ENCODE results near the gene BRCA1.
"Not testable (repeated sequence)": the region's sequence is repeated elsewhere in the genome, so short reads cannot be mapped to it uniquely, and the experiment has no call there.

GRCh38 chr17:43138531-43138930, 13.4 kb upstream of the BRCA1 start:
- not testable (repeated sequence) for TF ChIP-seq ARNTL (CRISPR knock-in tag; IDR thresholded peaks at IDR 0.05; ENCODE audit: borderline replicate concordance, low read depth); ZFP3 (CRISPR knock-in tag; IDR thresholded peaks at IDR 0.05); TCF4 (CRISPR knock-in tag; IDR thresholded peaks at IDR 0.05; ENCODE audit: borderline replicate concordance); ISL1 (CRISPR knock-in tag; IDR thresholded peaks at IDR 0.05); ESRRG (CRISPR knock-in tag; IDR thresholded peaks at IDR 0.05); ZNF8 (CRISPR knock-in tag; IDR thresholded peaks at IDR 0.05); OSR1 (CRISPR knock-in tag; IDR thresholded peaks at IDR 0.05); GLIS3 (CRISPR knock-in tag; IDR thresholded peaks at IDR 0.05); TOX (CRISPR knock-in tag; IDR thresholded peaks at IDR 0.05; ENCODE audit: borderline replicate concordance)
